ENCODE results near the gene CLDN9.

CLDN9 gene

DNA sequence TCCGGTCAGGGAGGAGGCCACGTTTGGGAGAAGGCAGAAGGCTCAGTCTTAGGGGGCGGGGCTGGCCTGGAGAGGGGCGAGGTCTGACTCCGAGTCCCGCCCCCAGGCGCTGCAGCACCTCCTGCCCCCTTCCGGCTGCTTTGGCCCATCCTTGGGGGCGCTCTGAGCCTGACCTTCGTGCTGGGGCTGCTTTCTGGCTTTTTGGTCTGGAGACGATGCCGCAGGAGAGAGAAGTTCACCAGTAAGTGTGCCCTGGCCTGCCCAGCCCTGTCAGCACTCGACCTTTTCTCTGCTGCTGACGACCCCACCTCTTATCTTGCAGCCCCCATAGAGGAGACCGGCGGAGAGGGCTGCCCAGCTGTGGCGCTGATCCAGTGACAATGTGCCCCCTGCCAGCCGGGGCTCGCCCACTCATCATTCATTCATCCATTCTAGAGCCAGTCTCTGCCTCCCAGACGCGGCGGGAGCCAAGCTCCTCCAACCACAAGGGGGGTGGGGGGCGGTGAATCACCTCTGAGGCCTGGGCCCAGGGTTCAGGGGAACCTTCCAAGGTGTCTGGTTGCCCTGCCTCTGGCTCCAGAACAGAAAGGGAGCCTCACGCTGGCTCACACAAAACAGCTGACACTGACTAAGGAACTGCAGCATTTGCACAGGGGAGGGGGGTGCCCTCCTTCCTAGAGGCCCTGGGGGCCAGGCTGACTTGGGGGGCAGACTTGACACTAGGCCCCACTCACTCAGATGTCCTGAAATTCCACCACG lies 8.9 kb downstream of the CLDN9 start:
- H3K36me3 ChIP-seq = peaks cover 14% of the 10 kb centered on the region
- H3K27ac ChIP-seq = peak overlapping the region; percentile 90
- H3K9me3 ChIP-seq = no peaks in the 10 kb centered on the region
- H3K4me3 ChIP-seq (ENCODE audit: low read depth in 1 of 2, low read length in 1 of 2) = peak overlapping the region; percentile 83 to 95
- peaks cover 52 to 66% of the 10 kb centered on the region in 2 experiments for H3K4me1 ChIP-seq (ENCODE audit: control insufficient read depth in 1 of 2, insufficient read depth in 1 of 2, low read depth in 1 of 2, low read length in 1 of 2)
- TF ChIP-seq, protein P1, sequence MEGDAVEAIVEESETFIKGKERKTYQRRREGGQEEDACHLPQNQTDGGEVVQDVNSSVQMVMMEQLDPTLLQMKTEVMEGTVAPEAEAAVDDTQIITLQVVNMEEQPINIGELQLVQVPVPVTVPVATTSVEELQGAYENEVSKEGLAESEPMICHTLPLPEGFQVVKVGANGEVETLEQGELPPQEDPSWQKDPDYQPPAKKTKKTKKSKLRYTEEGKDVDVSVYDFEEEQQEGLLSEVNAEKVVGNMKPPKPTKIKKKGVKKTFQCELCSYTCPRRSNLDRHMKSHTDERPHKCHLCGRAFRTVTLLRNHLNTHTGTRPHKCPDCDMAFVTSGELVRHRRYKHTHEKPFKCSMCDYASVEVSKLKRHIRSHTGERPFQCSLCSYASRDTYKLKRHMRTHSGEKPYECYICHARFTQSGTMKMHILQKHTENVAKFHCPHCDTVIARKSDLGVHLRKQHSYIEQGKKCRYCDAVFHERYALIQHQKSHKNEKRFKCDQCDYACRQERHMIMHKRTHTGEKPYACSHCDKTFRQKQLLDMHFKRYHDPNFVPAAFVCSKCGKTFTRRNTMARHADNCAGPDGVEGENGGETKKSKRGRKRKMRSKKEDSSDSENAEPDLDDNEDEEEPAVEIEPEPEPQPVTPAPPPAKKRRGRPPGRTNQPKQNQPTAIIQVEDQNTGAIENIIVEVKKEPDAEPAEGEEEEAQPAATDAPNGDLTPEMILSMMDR (IDR thresholded peaks at IDR 0.05) = peak; percentile 46
- H3K27me3 ChIP-seq = peaks cover 22% of the 10 kb centered on the region

DNA sequence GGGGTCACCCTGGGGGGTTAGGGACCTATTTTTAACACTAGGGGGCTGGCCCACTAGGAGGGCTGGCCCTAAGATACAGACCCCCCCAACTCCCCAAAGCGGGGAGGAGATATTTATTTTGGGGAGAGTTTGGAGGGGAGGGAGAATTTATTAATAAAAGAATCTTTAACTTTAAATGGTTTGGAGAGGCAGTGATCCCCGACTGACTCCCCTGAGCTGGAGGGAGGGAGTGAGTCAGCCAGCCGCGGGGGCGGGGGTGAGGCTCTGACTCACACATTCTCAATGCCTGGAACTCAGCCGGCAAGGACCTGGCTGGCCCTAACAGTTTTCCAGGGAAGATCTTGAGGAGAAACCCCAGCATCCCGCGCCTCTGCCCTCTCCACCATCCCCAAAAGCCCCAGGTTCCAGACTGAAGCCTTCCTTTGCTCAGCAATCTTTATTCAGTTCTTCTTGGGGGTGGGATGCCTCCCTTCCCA lies 9.5 kb downstream of the CLDN9 start:
- TF ChIP-seq, protein P1 (IDR thresholded peaks at IDR 0.05) = no peak
- H3K27ac ChIP-seq = peak overlapping the region; percentile 90
- H3K9me3 ChIP-seq = no peaks in the 10 kb centered on the region
- peaks cover 22% of the 10 kb centered on the region for H3K27me3 ChIP-seq
- H3K36me3 ChIP-seq = peaks cover 14% of the 10 kb centered on the region
- H3K4me3 ChIP-seq (ENCODE audit: low read depth in 1 of 2, low read length in 1 of 2) = peak overlapping the region; percentile 83 to 95
- H3K4me1 ChIP-seq (ENCODE audit: control insufficient read depth in 1 of 2, insufficient read depth in 1 of 2, low read depth in 1 of 2, low read length in 1 of 2) = peaks cover 52 to 69% of the 10 kb centered on the region in 2 experiments

DNA sequence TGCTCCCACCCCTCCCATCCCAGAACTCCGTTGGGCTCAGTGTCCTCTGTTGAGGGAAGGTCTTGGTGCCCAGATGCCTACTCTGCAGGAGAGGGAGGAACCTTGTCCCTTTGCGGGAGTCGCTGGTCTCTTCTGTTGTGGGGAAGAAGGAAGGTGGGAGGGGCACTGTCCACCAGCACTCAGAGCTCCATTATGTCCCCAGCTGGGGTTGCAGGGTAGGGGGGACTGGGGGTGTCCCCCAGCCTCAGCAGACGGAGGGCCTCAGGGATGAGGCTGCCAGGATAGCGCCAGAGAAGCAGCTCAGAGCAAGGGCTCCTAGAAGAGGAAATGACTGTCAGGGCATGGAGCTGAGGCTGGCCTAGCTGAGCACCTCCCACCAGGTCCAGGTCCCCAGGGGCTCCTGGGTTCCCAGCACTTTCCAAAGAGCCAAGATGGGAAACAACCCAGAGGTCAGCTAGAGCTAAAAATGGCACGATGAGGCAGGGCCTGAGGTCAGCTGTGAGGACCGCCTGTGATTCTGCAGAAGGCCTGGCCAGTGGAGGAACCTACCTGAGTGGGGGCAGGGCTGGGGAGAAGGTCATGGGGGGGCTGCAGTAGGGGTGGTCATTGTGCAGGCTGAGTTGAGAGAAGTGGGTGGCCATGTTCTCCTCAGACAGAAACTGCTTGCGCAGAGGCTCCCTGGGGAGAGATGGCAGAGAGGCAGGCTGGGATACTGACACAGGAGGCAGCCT lies 10.1 kb downstream of the CLDN9 start:
- Histone ChIP-seq H3K4me3 (ENCODE audit: low read depth in 1 of 2, low read length in 1 of 2) (peak overlapping the region in 1 of 2 experiments; percentile 95), H3K4me1 (ENCODE audit: control insufficient read depth in 1 of 2, insufficient read depth in 1 of 2, low read depth in 1 of 2, low read length in 1 of 2) (peaks cover 55 to 70% of the 10 kb centered on the region in 2 experiments)

DNA sequence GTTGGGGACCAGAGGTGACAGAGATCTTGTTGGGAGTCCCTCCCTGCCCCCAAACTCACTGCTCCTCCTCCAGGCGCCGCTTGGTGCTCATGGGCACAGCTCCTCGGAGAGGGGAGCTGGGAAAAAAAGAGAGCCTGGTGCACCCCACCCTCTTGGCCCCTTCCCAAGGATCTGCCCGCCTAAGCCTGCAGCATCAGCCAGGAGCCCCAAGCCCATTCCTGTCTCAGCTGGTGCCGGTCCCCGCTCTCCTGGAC lies 10.6 kb downstream of the CLDN9 start:
- peak overlapping the region; percentile 90 for H3K27ac ChIP-seq
- H3K36me3 ChIP-seq = peaks cover 14% of the 10 kb centered on the region
- TF ChIP-seq, protein P1 (IDR thresholded peaks at IDR 0.05) = no peak
- H3K27me3 ChIP-seq = peaks cover 13% of the 10 kb centered on the region
- no peaks in the 10 kb centered on the region for H3K9me3 ChIP-seq
- H3K4me3 ChIP-seq (ENCODE audit: low read depth in 1 of 2, low read length in 1 of 2) = peak overlapping the region; percentile 74 to 95
- H3K4me1 ChIP-seq (ENCODE audit: control insufficient read depth in 1 of 2, insufficient read depth in 1 of 2, low read depth in 1 of 2, low read length in 1 of 2) = peaks cover 54 to 70% of the 10 kb centered on the region in 2 experiments

More for the DNA sequence above, 10.1 kb downstream of the CLDN9 start:
- peaks cover 16% of the 10 kb centered on the region for H3K27me3 ChIP-seq
- TF ChIP-seq, protein P1 (IDR thresholded peaks at IDR 0.05) = no peak
- H3K36me3 ChIP-seq = peaks cover 14% of the 10 kb centered on the region
- H3K9me3 ChIP-seq = no peaks in the 10 kb centered on the region
- H3K27ac ChIP-seq = peak overlapping the region; percentile 90

DNA sequence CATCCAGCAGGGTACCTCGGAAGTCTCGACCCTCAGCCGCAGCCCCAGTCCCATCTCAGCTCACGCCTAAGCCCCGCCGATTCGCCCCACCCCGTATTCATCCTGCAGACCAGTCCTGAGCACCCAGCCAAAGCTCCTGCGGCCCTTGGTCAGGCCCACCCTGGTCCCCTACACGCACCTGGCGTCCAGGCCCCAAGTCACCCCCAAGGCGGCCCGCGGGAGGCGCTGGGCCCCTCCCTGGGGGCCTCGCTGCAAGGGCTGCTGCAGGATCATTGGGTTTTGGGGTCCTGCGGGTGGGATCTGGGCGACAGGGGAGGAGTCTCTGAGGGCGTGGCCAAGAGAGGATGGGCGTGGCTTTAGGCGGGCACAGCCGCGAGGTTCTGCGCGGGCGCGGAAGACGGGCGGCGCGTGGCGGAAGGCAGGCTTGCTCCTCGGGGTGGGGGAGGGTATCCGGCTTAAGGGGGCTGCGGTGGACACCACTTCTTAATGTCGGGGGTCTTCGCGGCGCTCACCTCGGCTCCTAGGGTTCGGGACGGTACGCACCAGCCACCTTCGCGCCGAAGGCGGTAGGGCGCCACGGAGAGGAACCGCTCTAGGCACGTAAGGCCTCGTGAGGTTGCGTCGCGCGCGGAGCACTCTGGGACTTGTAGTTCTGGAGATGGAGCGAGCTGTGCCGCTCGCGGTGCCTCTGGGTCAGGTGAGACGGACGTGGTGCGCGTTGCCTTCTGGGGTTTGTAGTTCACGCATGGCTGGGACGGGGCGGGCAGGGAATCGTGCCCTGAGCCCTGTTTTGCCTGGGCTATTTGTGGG lies 11.2 kb downstream of the CLDN9 start, which contains the start of the genes HCFC1R1 and THOC6:
HCFC1R1 (minus strand) TSS at position 274 of the 810 bp plus-strand sequence; CDS start at position 273, 1 bp downstream.
THOC6 (plus strand) TSS at position 367 of the 810 bp plus-strand sequence; CDS start at position 659, 292 bp downstream.
- Histone ChIP-seq H3K27me3 (peaks cover 13% of the 10 kb centered on the region), H3K36me3 (peaks cover 14% of the 10 kb centered on the region), H3K4me3 (ENCODE audit: low read depth in 1 of 2, low read length in 1 of 2) (peak within 1 kb of the TSS; percentile 74 to 95), H3K27ac (peak within 1 kb of the TSS; percentile 90), H3K9me3 (no peaks in the 10 kb centered on the region), H3K4me1 (ENCODE audit: control insufficient read depth in 1 of 2, insufficient read depth in 1 of 2, low read depth in 1 of 2, low read length in 1 of 2) (peaks cover 57 to 70% of the 10 kb centered on the region in 2 experiments)
- TF ChIP-seq, protein P1 (IDR thresholded peaks at IDR 0.05) = peak; percentile 49

Measured in neutrophil (primary cell).